Loucy (cell line): ENCODE results near the gene PPDPF.

Experiments used
- H2AFZ ChIP-seq: fragments of 200-600 bp; sonication (generic); 2 replicates; pipeline ENCODE4 v1.6.0; 2016; ENCODE audit warnings: antibody characterized with exemption, mild to moderate bottlenecking, low read length, moderate library complexity
- H3F3A ChIP-seq: fragments of 200-600 bp; 2 replicates; pipeline ENCODE4 v1.6.0; 2016; ENCODE audit warnings: antibody characterized with exemption, low read depth, mild to moderate bottlenecking
- H3K27me3 ChIP-seq: fragments of 200-600 bp; sonication (generic); 2 replicates; pipeline ENCODE4 v1.6.1; 2014; ENCODE audit warnings: low read length, mild to moderate bottlenecking; ENCODE audit not compliant: insufficient read depth, poor library complexity, severe bottlenecking
- H3K36me3 ChIP-seq: fragments of 200-600 bp; sonication (generic); 2 replicates; pipeline ENCODE4 v1.6.1; 2016; ENCODE audit warnings: low read length; ENCODE audit not compliant: insufficient read depth
- H3K4me1 ChIP-seq: fragments of 200-600 bp; sonication (generic); 2 replicates; pipeline ENCODE4 v1.5.1; 2014; ENCODE audit warnings: low read length, mild to moderate bottlenecking; ENCODE audit not compliant: insufficient read depth, poor library complexity, severe bottlenecking
- H3K4me2 ChIP-seq: fragments of 200-600 bp; sonication (generic); 2 replicates; pipeline ENCODE4 v1.6.0; 2014; ENCODE audit warnings: antibody characterized with exemption, low read length, low read depth, mild to moderate bottlenecking; ENCODE audit not compliant: poor library complexity, severe bottlenecking
- H3K4me3 ChIP-seq: fragments of 200-600 bp; sonication (generic); 2 replicates; pipeline ENCODE4 v1.5.1; 2014; ENCODE audit warnings: low read length, mild to moderate bottlenecking, mixed read lengths; ENCODE audit not compliant: poor library complexity, severe bottlenecking
- H3K79me2 ChIP-seq: fragments of 200-600 bp; sonication (generic); 2 replicates; pipeline ENCODE4 v1.6.1; 2014; ENCODE audit warnings: low read length; ENCODE audit not compliant: insufficient read depth
- H3K9ac ChIP-seq: fragments of 200-600 bp; sonication (generic); 2 replicates; pipeline ENCODE4 v1.6.0; 2014; ENCODE audit warnings: mild to moderate bottlenecking, low read depth, low read length, moderate library complexity; ENCODE audit not compliant: poor library complexity, severe bottlenecking
- H3K9me2 ChIP-seq: fragments of 200-600 bp; sonication (generic); replicated peaks from 2 replicates; pipeline ENCODE4 v1.6.1; 2016; ENCODE audit warnings: low read depth, low read length, mixed read lengths
- H3K9me3 ChIP-seq: fragments of 200-600 bp; sonication (generic); 2 replicates; pipeline ENCODE4 v1.6.1; 2014; ENCODE audit warnings: mild to moderate bottlenecking, antibody characterized with exemption, low read length, low read depth; ENCODE audit not compliant: insufficient read depth
- H4K20me1 ChIP-seq: fragments of 200-600 bp; sonication (generic); 2 replicates; pipeline ENCODE4 v1.6.0; 2014; ENCODE audit warnings: antibody characterized with exemption, low read length, mild to moderate bottlenecking; ENCODE audit not compliant: insufficient read depth, poor library complexity, severe bottlenecking
- EZH2phosphoT487 ChIP-seq: fragments of 200-600 bp; IDR thresholded peaks from 2 replicates; pipeline ENCODE4 v1.6.1; 2018; ENCODE audit warnings: antibody characterized with exemption, mild to moderate bottlenecking, moderate library complexity, borderline replicate concordance
- TF ChIP-seq, protein P1 (sequence below): fragments of 200-600 bp; sonication (generic); conservative IDR thresholded peaks from 2 replicates; pipeline ENCODE4 v1.5.1; 2014; ENCODE audit warnings: mild to moderate bottlenecking, antibody characterized with exemption, low read length

Gene PPDPF

DNA sequence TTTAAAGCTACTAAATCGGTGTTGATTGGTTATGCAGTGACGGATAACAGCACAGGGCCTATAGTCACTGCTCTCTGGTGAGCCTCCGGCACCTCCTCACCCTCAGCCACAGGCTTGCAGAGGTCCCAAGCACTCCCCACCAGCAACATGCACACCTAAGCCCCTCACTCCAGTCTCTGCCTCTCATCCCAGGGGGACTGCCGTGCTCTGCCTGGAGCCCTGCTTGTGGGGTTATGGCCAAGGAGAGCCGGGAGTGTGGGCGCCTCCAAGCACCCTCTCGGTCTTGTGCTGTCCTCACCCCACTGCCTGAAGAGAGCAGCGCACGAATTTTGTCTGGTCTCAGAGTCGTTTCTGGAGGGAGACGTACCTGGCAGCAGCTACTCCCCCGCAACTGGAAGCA, 14.8 kb upstream of the PPDPF start:
- H3K79me2 ChIP-seq: no peaks in the 10 kb centered on the region
- H3K9ac ChIP-seq: no peak overlapping the region
- no peaks in the 10 kb centered on the region for H3F3A ChIP-seq
- H3K36me3 ChIP-seq: no peaks in the 10 kb centered on the region
- no peaks in the 10 kb centered on the region for H3K27me3 ChIP-seq
- H3K4me2 ChIP-seq: no peak overlapping the region
- H3K4me3 ChIP-seq: no peak overlapping the region
- no peaks in the 10 kb centered on the region for H4K20me1 ChIP-seq
- H3K4me1 ChIP-seq: no peaks in the 10 kb centered on the region
- no peaks in the 10 kb centered on the region for H3K9me2 ChIP-seq
- TF ChIP-seq, protein P1, sequence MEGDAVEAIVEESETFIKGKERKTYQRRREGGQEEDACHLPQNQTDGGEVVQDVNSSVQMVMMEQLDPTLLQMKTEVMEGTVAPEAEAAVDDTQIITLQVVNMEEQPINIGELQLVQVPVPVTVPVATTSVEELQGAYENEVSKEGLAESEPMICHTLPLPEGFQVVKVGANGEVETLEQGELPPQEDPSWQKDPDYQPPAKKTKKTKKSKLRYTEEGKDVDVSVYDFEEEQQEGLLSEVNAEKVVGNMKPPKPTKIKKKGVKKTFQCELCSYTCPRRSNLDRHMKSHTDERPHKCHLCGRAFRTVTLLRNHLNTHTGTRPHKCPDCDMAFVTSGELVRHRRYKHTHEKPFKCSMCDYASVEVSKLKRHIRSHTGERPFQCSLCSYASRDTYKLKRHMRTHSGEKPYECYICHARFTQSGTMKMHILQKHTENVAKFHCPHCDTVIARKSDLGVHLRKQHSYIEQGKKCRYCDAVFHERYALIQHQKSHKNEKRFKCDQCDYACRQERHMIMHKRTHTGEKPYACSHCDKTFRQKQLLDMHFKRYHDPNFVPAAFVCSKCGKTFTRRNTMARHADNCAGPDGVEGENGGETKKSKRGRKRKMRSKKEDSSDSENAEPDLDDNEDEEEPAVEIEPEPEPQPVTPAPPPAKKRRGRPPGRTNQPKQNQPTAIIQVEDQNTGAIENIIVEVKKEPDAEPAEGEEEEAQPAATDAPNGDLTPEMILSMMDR: no peak
- no peak for TF ChIP-seq EZH2phosphoT487
- H3K9me3 ChIP-seq: no peaks in the 10 kb centered on the region; the same call in 1 of the 2 replicates
- no peak overlapping the region for H2AFZ ChIP-seq

DNA sequence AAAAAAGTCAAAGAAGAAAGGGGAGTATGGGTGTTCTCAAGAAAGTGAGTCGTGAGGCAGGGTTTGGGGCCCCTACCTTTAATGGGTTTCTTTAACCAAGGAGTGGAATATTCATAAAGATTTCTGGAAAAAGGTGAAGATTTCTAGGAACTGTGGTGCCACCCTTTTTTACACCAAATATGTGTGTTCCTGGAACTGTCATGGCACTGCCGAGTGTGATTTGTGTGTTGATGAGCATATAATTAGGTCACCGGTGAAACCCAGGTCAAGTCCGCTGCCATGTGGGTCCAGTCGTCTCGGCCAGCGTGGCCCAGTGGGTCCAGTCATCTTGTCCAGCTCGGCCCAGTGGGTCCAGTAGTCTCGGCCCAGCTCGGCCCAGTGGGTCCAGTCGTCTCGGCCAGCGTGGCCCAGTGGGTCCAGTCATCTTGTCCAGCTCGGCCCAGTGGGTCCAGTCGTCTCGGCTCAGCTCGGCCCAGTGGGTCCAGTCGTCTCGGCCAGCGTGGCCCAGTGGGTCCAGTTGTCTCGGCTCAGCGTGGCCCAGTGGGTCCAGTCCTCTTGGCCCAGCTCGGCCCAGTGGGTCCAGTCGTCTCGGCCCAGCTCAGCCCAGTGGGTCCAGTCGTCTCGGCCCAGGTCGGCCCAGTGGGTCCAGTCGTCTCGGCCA, 13.4 kb upstream of the PPDPF start:
- Histone ChIP-seq H3K4me1 (no peaks in the 10 kb centered on the region), H3K27me3 (no peaks in the 10 kb centered on the region), H3F3A (no peaks in the 10 kb centered on the region), H3K4me2 (no peak overlapping the region), H2AFZ (no peak overlapping the region), H3K9me3 (no peaks in the 10 kb centered on the region; the same call in 1 of the 2 replicates), H3K79me2 (no peaks in the 10 kb centered on the region), H3K4me3 (no peak overlapping the region), H4K20me1 (no peaks in the 10 kb centered on the region), H3K9ac (no peak overlapping the region), H3K36me3 (no peaks in the 10 kb centered on the region), H3K9me2 (no peaks in the 10 kb centered on the region)
- TF ChIP-seq EZH2phosphoT487: no peak
- TF ChIP-seq, protein P1: no peak

DNA sequence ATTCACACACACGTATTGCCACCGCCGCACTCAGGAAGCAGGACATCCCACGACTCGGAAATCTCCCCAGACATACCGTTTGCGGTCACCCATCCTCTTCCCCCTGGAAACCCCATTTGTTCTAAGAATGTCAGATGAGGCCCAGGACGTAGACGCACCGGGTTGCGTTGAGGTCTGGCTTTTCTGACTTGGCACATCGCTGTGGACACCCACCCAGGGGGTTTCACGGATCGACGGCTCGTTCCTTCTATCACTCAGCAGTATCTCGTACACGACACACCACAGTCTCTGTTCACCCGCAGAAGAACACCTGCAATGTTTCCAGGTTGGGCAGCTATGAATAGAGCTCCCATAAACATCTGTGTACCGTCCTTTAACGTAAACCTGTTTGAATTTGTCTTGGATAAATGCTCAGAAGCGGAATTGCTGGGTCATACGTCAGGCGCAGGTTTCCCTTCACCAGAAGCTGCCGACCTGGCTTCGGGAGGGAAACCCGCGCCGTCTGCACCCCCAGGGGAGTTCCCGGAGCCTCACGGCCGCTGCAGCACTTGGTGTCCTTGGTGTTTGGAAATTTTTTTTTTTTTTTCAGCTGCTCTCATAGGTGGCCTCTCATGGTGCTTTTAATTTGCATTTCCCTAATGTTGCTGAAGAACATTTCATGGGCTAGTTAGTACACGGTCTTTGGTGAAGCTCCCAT, 12.3 kb upstream of the PPDPF start:
- H3K79me2 ChIP-seq: no peaks in the 10 kb centered on the region
- H3K36me3 ChIP-seq: no peaks in the 10 kb centered on the region
- H3K4me1 ChIP-seq: no peaks in the 10 kb centered on the region
- H3K9ac ChIP-seq: no peak overlapping the region
- no peaks in the 10 kb centered on the region for H3F3A ChIP-seq
- no peak overlapping the region for H2AFZ ChIP-seq
- no peak overlapping the region for H3K4me2 ChIP-seq
- H3K27me3 ChIP-seq: no peaks in the 10 kb centered on the region
- TF ChIP-seq, protein P1: no peak
- no peak for TF ChIP-seq EZH2phosphoT487
- no peak overlapping the region for H3K4me3 ChIP-seq
- no peaks in the 10 kb centered on the region for H3K9me2 ChIP-seq
- H3K9me3 ChIP-seq: no peaks in the 10 kb centered on the region; the same call in 1 of the 2 replicates
- no peaks in the 10 kb centered on the region for H4K20me1 ChIP-seq
